PC-9 (cell line): Measurements from ENCODE around the gene CLSTN1.

Source experiments
- EZH2 ChIP-seq: fragments of 200-600 bp; sonication (generic); IDR thresholded peaks from 2 replicates; pipeline ENCODE4 v1.8.0; 2017; ENCODE audit warnings: antibody characterized with exemption, low read depth
- TF ChIP-seq, protein P1 (sequence below): fragments of 200-600 bp; sonication (generic); conservative IDR thresholded peaks from 2 replicates; pipeline ENCODE4 v1.6.1; 2017; ENCODE audit warnings: mixed run types, antibody characterized with exemption, mild to moderate bottlenecking, moderate library complexity

- TF ChIP-seq, protein P1, sequence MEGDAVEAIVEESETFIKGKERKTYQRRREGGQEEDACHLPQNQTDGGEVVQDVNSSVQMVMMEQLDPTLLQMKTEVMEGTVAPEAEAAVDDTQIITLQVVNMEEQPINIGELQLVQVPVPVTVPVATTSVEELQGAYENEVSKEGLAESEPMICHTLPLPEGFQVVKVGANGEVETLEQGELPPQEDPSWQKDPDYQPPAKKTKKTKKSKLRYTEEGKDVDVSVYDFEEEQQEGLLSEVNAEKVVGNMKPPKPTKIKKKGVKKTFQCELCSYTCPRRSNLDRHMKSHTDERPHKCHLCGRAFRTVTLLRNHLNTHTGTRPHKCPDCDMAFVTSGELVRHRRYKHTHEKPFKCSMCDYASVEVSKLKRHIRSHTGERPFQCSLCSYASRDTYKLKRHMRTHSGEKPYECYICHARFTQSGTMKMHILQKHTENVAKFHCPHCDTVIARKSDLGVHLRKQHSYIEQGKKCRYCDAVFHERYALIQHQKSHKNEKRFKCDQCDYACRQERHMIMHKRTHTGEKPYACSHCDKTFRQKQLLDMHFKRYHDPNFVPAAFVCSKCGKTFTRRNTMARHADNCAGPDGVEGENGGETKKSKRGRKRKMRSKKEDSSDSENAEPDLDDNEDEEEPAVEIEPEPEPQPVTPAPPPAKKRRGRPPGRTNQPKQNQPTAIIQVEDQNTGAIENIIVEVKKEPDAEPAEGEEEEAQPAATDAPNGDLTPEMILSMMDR, result peak; percentile 80
- TF ChIP-seq EZH2, result no peak
Observed at GRCh38 chr1:9784508-9785133, 39.1 kb downstream of the CLSTN1 start.
